HepG2 (cell line): Measurements from ENCODE around the gene CMIP. TPM values are rescaled to one million over a fixed set of nuclear protein-coding genes. Genes with fewer than 3 reads are reported as not detected.

Source experiments
- ATF7 ChIP-seq, 2 experiments: fragments of 450-650 bp in 1 of 2; sonication (generic) in 1 of 2; formaldehyde crosslinking in 1 of 2; IDR thresholded peaks; 2 replicates each; pipeline versions ENCODE4 v1.4.0 to v1.6.1; 2016 to 2020; ENCODE audit warnings: antibody characterized with exemption in 1 of 2, mild to moderate bottlenecking in 1 of 2, missing genetic modification reagents in 1 of 2
- ATM ChIP-seq: fragments of 450-650 bp; IDR thresholded peaks from 2 replicates; pipeline ENCODE4 v1.7.1; 2017; ENCODE audit warnings: mild to moderate bottlenecking, borderline replicate concordance
- CHD2 ChIP-seq: IDR thresholded peaks from 2 replicates; pipeline ENCODE4 v1.6.1; 2011; ENCODE audit warnings: low read depth, low read length, improper control_type of control experiment
- HOXA3 ChIP-seq: sonication (generic); formaldehyde crosslinking; IDR thresholded peaks from 2 replicates; pipeline ENCODE4 v1.5.0; 2020; ENCODE audit warnings: missing genetic modification reagents
- IRX3 ChIP-seq: sonication (generic); formaldehyde crosslinking; IDR thresholded peaks from 2 replicates; pipeline ENCODE4 v1.8.1; 2023; ENCODE audit warnings: mild to moderate bottlenecking, low read depth, missing genetic modification reagents, borderline replicate concordance
- KDM4B ChIP-seq: sonication (generic); formaldehyde crosslinking; IDR thresholded peaks from 2 replicates; pipeline ENCODE4 v1.4.0; 2020; ENCODE audit warnings: missing genetic modification reagents
- PCBP2 ChIP-seq: fragments of 200-400 bp; formaldehyde crosslinking; optimal IDR thresholded peaks from 2 replicates; pipeline ENCODE3; 2018; ENCODE audit warnings: low read length, low read depth; ENCODE audit not compliant: poor library complexity, severe bottlenecking
- POLR2G ChIP-seq: fragments of 200-400 bp; formaldehyde crosslinking; IDR thresholded peaks from 2 replicates; pipeline ENCODE4 v1.6.1; 2018; ENCODE audit warnings: mild to moderate bottlenecking, low read depth, low read length, moderate library complexity
- SAP130 ChIP-seq: IDR thresholded peaks from 2 replicates; pipeline ENCODE4 v1.6.1; 2016; ENCODE audit warnings: low read depth
- TSC22D2 ChIP-seq: sonication (generic); formaldehyde crosslinking; IDR thresholded peaks from 2 replicates; pipeline ENCODE4 v1.5.1; 2020; ENCODE audit warnings: missing genetic modification reagents, mild to moderate bottlenecking, borderline replicate concordance
- ZFP36L1 ChIP-seq: sonication (generic); formaldehyde crosslinking; IDR thresholded peaks from 2 replicates; pipeline ENCODE4 v1.8.0; 2022; ENCODE audit warnings: mild to moderate bottlenecking, missing genetic modification reagents, moderate library complexity
- ZFP82 ChIP-seq: sonication (generic); formaldehyde crosslinking; IDR thresholded peaks from 2 replicates; pipeline ENCODE4 v1.5.1; 2020; ENCODE audit warnings: mild to moderate bottlenecking, missing genetic modification reagents, borderline replicate concordance
- ZFP90 ChIP-seq: sonication (generic); formaldehyde crosslinking; IDR thresholded peaks from 2 replicates; pipeline ENCODE4 v1.8.0; 2022; ENCODE audit warnings: missing genetic modification reagents, mild to moderate bottlenecking, inconsistent platforms, borderline replicate concordance
- ZNF205 ChIP-seq: IDR thresholded peaks from 2 replicates; pipeline ENCODE4 v1.6.1; 2018; ENCODE audit warnings: missing biosample characterization, missing genetic modification reagents
- ZNF225 ChIP-seq: sonication (generic); formaldehyde crosslinking; IDR thresholded peaks from 2 replicates; pipeline ENCODE4 v1.4.0; 2020; ENCODE audit warnings: mild to moderate bottlenecking, missing genetic modification reagents
- ZNF251 ChIP-seq: sonication (generic); formaldehyde crosslinking; IDR thresholded peaks from 2 replicates; pipeline ENCODE4 v1.9.0; 2021; ENCODE audit warnings: mild to moderate bottlenecking, missing genetic modification reagents
- ZNF383 ChIP-seq: sonication (generic); formaldehyde crosslinking; IDR thresholded peaks from 2 replicates; pipeline ENCODE4 v1.4.0; 2020; ENCODE audit warnings: missing genetic modification reagents, mild to moderate bottlenecking, borderline replicate concordance
- ZNF563 ChIP-seq: sonication (generic); formaldehyde crosslinking; IDR thresholded peaks from 2 replicates; pipeline ENCODE4 v1.8.0; 2022; ENCODE audit warnings: mild to moderate bottlenecking, moderate library complexity, missing genetic modification reagents
- ZSCAN31 ChIP-seq: sonication (generic); formaldehyde crosslinking; IDR thresholded peaks from 2 replicates; pipeline ENCODE4 v1.5.0; 2020; ENCODE audit warnings: low read depth, mild to moderate bottlenecking, missing genetic modification reagents
- polyA plus RNA-seq, 8 experiments: library from polyadenylated mRNA; depleted of rRNA in 3 of 8; stranded (reverse) in 7 of 8; unstranded in 1 of 8; fragments of >200 nt; fragmentation: Illumina TruSeq in 4 of 8; extraction: Trizol in 4 of 8; gene quantifications; 2 replicates each; pipeline versions ENCODE4 v1.2.1 to v1.2.3, GENCODE V29; 2011 to 2016; ENCODE audit warnings: low read depth in 4 of 8, missing spikeins in 1 of 8, mixed read lengths in 1 of 8; ENCODE audit not compliant: insufficient read depth in 1 of 8
- total RNA-seq, 5 experiments: library from RNA; depleted of rRNA; stranded (reverse); fragments of >200 nt; fragmentation: Illumina TruSeq; extraction: Trizol; gene quantifications; 2 replicates each; pipeline ENCODE4 v1.2.3, GENCODE V29; 2016; ENCODE audit warnings: low read depth in 1 of 5
- TF ChIP-seq, protein P1 (sequence below): sonication (generic); formaldehyde crosslinking; IDR thresholded peaks from 2 replicates; pipeline ENCODE4 v1.5.1; 2020; ENCODE audit warnings: missing genetic modification reagents, mild to moderate bottlenecking, borderline replicate concordance
- TF ChIP-seq, protein P2 (sequence below): sonication (generic); formaldehyde crosslinking; IDR thresholded peaks from 2 replicates; pipeline ENCODE4 v1.4.0; 2020; ENCODE audit warnings: missing genetic modification reagents; ENCODE audit errors: not compliant biosample characterization
- TF ChIP-seq, protein P3 (sequence below): sonication (generic); formaldehyde crosslinking; IDR thresholded peaks from 2 replicates; pipeline ENCODE4 v1.9.0; 2022; ENCODE audit warnings: low read depth, missing genetic modification reagents

The CMIP gene
- total and polyA plus RNA-seq, 2 of the 13 experiments (the other 11 are each of a cell fraction or from before 2014, with no cell fraction given) = 10.9 to 18.1 TPM

DNA sequence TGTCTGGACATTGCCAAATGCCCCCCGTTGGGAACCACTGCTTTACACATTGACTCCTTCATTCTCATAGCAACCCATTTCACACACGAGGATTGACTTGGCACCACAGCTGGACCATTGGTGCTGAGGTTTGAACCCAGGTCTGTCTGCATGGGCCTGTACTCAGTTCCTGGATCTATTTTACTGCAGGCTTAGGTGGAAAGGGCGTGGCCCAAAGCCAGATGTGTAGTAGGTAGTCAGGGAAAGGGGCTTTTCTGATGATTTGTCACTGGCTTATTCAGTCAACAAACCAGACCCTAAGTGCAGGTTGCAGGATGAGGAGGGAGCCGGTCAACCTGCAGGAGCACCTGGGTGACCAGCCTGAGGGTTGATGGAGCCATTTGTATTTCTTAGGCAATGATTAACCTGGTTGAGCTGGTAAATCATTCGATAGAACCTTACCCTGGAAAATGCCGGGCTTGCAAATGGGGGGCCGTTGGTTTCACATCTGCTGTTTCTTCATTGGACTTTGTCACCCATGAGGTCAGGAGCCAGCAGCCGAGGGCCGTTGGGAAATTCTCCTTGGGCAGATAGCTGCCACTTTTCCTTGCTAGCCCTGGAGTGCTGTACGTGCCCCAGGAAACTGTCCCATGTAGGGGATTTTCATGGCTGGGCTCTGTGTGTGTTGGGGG is 104.4 kb downstream of the CMIP start (continued):
- TF ChIP-seq, protein P1, sequence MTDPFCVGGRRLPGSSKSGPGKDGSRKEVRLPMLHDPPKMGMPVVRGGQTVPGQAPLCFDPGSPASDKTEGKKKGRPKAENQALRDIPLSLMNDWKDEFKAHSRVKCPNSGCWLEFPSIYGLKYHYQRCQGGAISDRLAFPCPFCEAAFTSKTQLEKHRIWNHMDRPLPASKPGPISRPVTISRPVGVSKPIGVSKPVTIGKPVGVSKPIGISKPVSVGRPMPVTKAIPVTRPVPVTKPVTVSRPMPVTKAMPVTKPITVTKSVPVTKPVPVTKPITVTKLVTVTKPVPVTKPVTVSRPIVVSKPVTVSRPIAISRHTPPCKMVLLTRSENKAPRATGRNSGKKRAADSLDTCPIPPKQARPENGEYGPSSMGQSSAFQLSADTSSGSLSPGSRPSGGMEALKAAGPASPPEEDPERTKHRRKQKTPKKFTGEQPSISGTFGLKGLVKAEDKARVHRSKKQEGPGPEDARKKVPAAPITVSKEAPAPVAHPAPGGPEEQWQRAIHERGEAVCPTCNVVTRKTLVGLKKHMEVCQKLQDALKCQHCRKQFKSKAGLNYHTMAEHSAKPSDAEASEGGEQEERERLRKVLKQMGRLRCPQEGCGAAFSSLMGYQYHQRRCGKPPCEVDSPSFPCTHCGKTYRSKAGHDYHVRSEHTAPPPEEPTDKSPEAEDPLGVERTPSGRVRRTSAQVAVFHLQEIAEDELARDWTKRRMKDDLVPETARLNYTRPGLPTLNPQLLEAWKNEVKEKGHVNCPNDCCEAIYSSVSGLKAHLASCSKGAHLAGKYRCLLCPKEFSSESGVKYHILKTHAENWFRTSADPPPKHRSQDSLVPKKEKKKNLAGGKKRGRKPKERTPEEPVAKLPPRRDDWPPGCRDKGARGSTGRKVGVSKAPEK (CRISPR knock-in tag) = no peak
- TF ChIP-seq PCBP2 = no peak
- TF ChIP-seq HOXA3 (CRISPR knock-in tag) = peak; percentile 84
- peak; percentile 88; the same call in 1 of the 2 replicates for TF ChIP-seq SAP130 (CRISPR knock-in tag)
- no peak for TF ChIP-seq TSC22D2 (CRISPR knock-in tag)
- TF ChIP-seq ZFP36L1 (CRISPR knock-in tag) = no peak; the same call in 1 of the 2 replicates
- TF ChIP-seq ZNF383 (CRISPR knock-in tag) = no peak
- TF ChIP-seq ATF7 (IDR thresholded peaks at IDR 0.05) = peak; percentile 72
- peak; percentile 91; the same call in 1 of the 2 replicates for TF ChIP-seq ATF7 (CRISPR knock-in tag; IDR thresholded peaks at IDR 0.05)
- TF ChIP-seq, protein P2, sequence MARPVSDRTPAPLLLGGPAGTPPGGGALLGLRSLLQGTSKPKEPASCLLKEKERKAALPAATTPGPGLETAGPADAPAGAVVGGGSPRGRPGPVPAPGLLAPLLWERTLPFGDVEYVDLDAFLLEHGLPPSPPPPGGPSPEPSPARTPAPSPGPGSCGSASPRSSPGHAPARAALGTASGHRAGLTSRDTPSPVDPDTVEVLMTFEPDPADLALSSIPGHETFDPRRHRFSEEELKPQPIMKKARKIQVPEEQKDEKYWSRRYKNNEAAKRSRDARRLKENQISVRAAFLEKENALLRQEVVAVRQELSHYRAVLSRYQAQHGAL (CRISPR knock-in tag) = no peak
- TF ChIP-seq ZFP82 = no peak
- TF ChIP-seq ATM = no peak
- peak; percentile 80 for TF ChIP-seq POLR2G
- TF ChIP-seq ZFP90 = no peak
- TF ChIP-seq ZNF205 (CRISPR knock-in tag) = peak; percentile 71
- TF ChIP-seq ZSCAN31 (CRISPR knock-in tag) = no peak
- TF ChIP-seq, protein P3, sequence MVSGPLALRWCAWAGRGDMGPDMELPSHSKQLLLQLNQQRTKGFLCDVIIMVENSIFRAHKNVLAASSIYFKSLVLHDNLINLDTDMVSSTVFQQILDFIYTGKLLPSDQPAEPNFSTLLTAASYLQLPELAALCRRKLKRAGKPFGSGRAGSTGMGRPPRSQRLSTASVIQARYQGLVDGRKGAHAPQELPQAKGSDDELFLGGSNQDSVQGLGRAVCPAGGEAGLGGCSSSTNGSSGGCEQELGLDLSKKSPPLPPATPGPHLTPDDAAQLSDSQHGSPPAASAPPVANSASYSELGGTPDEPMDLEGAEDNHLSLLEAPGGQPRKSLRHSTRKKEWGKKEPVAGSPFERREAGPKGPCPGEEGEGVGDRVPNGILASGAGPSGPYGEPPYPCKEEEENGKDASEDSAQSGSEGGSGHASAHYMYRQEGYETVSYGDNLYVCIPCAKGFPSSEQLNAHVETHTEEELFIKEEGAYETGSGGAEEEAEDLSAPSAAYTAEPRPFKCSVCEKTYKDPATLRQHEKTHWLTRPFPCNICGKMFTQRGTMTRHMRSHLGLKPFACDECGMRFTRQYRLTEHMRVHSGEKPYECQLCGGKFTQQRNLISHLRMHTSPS = no peak
- no peak for TF ChIP-seq ZNF563 (CRISPR knock-in tag)
- TF ChIP-seq ZNF225 (CRISPR knock-in tag) = no peak; the same call in 1 of the 2 replicates
- no peak for TF ChIP-seq IRX3
- no peak for TF ChIP-seq ZNF251
- no peak for TF ChIP-seq CHD2
- TF ChIP-seq KDM4B (CRISPR knock-in tag) = no peak
